Stimulated activated naive CD4-positive, alpha-beta T cell treated with Interleukin-2 at 50 U/mL for 16 hours (primary cell): Measurements from ENCODE around the gene FKBP6.
A peak's percentile ranks its signal among the peaks of the same experiment; 100 is the strongest.
"Not testable (repeated sequence)": the region's sequence is repeated elsewhere in the genome, so short reads cannot be mapped to it uniquely, and the experiment has no call there.

Experiments used
- DNase-seq: peaks from one replicate; lab custom pipeline; 2025; lab: John Stamatoyannopoulos, UW

FKBP6 gene

DNA sequence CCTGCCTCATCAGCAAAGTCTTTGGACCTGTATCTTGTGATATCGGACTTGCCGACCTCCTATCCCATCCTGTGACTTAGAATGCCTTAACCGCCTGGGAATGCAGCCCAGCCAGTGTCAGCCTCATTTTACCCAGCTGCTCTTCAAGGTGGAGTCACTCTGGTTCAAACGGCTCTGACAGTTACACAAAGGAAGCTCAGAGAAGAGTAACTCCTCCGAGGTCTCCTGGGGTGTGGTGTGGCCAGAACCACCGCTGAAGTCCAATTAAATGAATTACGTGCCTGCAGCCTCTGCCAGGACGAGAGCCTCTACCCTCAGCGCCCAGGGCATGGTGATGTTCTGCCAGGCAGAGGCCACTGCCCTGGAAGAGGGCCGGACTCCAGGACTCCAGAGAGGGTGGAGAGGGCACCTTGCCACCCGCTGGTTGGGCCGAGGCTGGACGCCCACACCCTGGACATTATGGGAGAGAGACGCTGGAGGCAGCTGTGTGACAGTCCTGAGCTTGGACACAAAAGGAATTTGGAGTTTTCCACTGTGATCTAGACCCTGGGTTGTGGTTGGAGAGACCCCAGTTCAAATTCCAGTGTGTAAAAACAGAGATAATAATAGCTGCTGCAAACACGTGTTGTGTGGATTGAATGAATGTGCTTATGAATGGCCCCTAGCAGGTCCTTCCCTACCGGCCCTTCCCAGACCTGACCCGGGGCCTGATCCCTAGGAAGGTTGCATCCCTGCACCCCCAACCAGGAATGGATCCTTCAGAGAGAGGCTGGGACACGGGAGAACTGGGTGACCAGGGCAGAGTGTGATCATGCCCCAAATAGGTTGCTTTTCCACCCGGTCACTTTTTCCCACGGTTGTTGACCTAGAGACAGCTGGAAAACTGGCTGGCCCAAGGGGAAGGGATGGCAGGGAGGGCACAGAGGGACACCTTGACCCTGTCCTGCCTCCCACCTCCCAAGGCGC, 67.9 kb downstream of the FKBP6 start:
- no peak for DNase-seq

DNA sequence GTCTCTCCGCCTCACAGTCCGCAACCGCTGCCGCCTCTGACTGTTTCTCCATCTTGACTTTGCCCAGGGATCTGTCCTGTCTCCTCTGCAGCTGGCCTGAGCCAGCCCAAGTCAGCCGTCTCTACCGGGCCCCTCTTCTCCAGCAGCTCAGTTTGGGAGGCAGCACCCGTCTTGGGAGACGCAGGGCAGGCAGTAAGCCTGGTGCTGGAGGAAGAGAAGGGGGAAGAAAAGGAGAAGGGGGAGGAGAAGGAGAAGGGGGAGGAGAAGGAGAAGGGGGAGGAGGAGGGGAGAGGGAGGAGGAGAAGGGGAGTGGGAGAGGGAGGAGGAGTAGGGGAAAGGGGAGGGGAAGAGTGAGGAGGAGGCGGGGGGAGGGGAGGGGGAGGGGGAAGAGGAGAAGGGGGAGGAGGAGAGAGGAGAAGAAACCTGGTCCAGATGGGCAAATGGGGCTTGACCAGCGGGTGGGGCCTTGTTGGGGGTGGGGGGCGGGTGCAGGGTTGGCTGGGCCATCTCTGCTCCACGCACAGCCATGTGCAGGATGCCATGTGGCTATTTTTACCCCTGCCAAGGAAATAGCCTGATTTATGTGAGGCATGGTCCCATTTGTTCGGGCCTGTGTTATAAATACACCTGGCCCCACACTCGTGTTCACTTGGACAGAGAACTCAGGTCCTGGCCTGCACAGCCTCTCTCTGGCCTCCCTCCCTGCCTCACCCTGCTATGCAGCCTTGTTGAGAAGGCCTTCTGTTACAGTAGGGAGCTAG, 69.7 kb downstream of the FKBP6 start:
- DNase-seq, result no peak

DNA sequence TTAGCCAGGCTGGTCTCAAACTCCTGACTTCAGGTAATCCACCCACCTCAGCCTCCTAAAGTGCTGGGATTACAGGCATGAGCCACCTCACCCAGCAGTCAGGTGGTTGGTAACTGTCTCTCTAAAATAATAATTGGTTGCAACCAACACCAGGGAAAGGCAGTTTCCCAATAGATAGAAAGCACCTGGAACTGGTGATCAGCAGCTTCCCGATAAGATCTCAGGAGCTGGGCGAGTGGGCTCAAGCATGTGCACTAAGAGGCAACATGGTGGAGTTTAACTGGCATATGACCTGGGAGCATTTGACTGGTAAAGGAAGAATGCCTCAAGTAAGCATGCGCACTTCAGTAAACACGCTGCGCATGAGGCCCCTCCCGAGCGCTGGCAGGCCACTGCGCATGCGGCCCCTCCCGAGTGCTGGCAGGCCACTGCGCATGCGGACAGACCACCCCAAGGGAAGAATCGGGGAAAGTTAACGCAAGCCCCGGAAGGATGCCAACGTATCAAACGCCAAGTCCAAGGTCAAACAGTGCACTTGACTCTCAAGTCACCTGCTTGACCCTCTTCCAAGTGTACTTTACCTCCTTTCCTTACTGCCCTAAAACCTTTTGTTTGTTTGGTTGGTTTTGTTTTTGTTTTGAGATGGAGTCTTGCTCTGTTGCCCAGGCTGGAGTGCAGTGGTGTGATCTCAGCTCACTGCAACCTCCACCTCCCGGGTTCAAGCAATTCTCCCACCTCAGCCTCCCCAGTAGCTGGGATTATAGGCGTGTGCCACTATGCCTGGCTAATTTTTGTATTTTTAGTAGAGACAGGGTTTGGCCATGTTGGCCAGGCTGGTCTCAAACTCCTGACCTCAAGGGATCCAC, 71.5 kb downstream of the FKBP6 start:
- DNase-seq, result peak; percentile 9

DNA sequence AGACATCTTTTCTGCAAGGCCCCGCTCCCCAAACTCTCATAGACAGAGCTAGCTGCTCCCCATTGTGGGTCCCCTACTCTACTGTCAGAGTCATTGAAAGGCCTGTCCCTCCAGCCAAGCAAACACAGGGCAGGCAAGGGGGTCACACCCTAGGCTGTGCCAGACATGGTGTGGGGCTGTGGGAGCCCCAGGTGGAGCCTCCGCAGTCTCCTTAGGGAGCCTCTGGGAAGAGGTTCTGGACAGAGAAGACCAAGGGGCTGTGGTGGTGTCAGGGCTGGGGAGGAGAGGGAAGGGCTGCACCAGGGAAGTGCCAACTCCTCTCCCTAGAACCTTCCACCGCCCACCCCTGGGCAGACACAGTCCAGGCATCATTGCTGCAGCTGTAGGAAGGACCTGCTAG, 76.9 kb downstream of the FKBP6 start:
- not testable (repeated sequence) for DNase-seq
